K562 (cell line): Measurements from ENCODE around the gene NELL1. TPM values are rescaled to one million over a fixed set of nuclear protein-coding genes. Genes with fewer than 3 reads are reported as not detected.

ENCODE experiments used
- ATAC-seq: fragments of 200-7000 bp; cut with Tn5 transposase; 3 replicates; pipeline ENCODE4 v1.9.1; 2020; ENCODE audit warnings: moderate library complexity
- BruUV-seq: library from RNA; stranded (reverse); fragments of 400-500 nt; replicated peaks from 2 replicates; lab custom pipeline; 2021; lab: Mats Ljungman, UMichigan
- CTCF ChIA-PET: fragments of 300-600 bp; formaldehyde crosslinking; extraction: SDS; loops from one replicate; lab custom pipeline; 2021; ENCODE audit warnings: low intra/inter-chr PET ratio; lab: Yijun Ruan, JAX
- POLR2A ChIA-PET: fragments of 300-600, 350-650 bp; sonication (Branson Sonifier 250); formaldehyde crosslinking; extraction: SDS; loops from one replicate; lab custom pipeline; 2021; ENCODE audit warnings: antibody characterized with exemption, inconsistent platforms; lab: Yijun Ruan, JAX
- DNase-seq, 4 experiments: peaks; one replicate each; pipeline versions ENCODE4 v3.0.0 to v3.0.0-alpha.2; 2011 to 2018; ENCODE audit warnings: low spot score in 3 of 4, mixed read lengths in 3 of 4; ENCODE audit errors: extremely low read depth in 1 of 4
- FAIRE-seq: peaks from 2 replicates; lab custom pipeline; 2011; peaks lifted over from hg19 to GRCh38; lab: Jason Lieb, UNC
- H2AFZ ChIP-seq: 2 replicates; pipeline ENCODE4 v1.6.0; 2011; ENCODE audit warnings: low read depth, low read length, control low read depth, inconsistent platforms
- H3K27ac ChIP-seq: fragments of 200-600 bp; 3 replicates; pipeline ENCODE4 v1.8.0; 2011; ENCODE audit warnings: low read depth, mild to moderate bottlenecking, control low read depth, inconsistent platforms, low read length, moderate library complexity, mixed read lengths; ENCODE audit errors: extremely low read depth
- H3K27me3 ChIP-seq, 2 experiments: fragments of 300-600 bp in 1 of 2; 2 replicates in 1 of 2; 3 replicates in 1 of 2; pipeline versions ENCODE4 v1.6.0 to v1.8.0; 2011; ENCODE audit warnings: inconsistent platforms in 2 of 2, low read length in 2 of 2, mild to moderate bottlenecking in 1 of 2, mixed read lengths in 1 of 2, moderate library complexity in 1 of 2; ENCODE audit not compliant: control insufficient read depth in 2 of 2, insufficient read depth in 2 of 2
- H3K36me3 ChIP-seq: fragments of 300-600 bp; 3 replicates; pipeline ENCODE4 v1.8.0; 2011; ENCODE audit warnings: mild to moderate bottlenecking, low read length, inconsistent platforms; ENCODE audit not compliant: control insufficient read depth, insufficient read depth
- H3K4me1 ChIP-seq, 2 experiments: fragments of 200-600 bp in 1 of 2; replicated peaks in 1 of 2; 2 replicates in 1 of 2; 3 replicates in 1 of 2; pipeline versions ENCODE4 v1.5.1 to v1.8.0; 2011; ENCODE audit warnings: inconsistent platforms in 2 of 2, low read length in 2 of 2, mild to moderate bottlenecking in 1 of 2, mixed read lengths in 1 of 2, moderate library complexity in 1 of 2; ENCODE audit not compliant: control insufficient read depth in 2 of 2, insufficient read depth in 2 of 2
- H3K4me2 ChIP-seq: 2 replicates; pipeline ENCODE4 v1.6.1; 2011; ENCODE audit warnings: low read length, control low read depth, inconsistent platforms, mixed read lengths; ENCODE audit not compliant: insufficient read depth
- H3K4me3 ChIP-seq: fragments of 200-600 bp; sonication (generic), shearing (Covaris generic); 2 replicates; pipeline ENCODE4 v1.5.1; 2016; ENCODE audit warnings: control low read depth, inconsistent platforms
- H3K79me2 ChIP-seq: fragments of 200-600 bp; 3 replicates; pipeline ENCODE4 v1.8.0; 2011; ENCODE audit warnings: low read length, inconsistent platforms; ENCODE audit not compliant: control insufficient read depth, insufficient read depth
- H3K9ac ChIP-seq, 2 experiments: 2 replicates each; pipeline versions ENCODE4 v1.6.0 to v1.6.1; 2011; ENCODE audit warnings: low read depth in 2 of 2, low read length in 2 of 2, control low read depth in 1 of 2, inconsistent platforms in 1 of 2, mild to moderate bottlenecking in 1 of 2, mixed read lengths in 1 of 2; ENCODE audit not compliant: insufficient read depth in 1 of 2
- H3K9me1 ChIP-seq: one replicate; pipeline ENCODE4 v1.6.0; 2011; ENCODE audit warnings: inconsistent platforms, mild to moderate bottlenecking, low read length, moderate library complexity; ENCODE audit not compliant: control insufficient read depth, insufficient read depth
- H3K9me3 ChIP-seq: replicated peaks from 2 replicates; pipeline ENCODE4 v1.5.1; 2011; ENCODE audit warnings: low read depth, low read length, inconsistent platforms; ENCODE audit not compliant: control insufficient read depth, insufficient read depth
- H4K20me1 ChIP-seq: replicated peaks from 2 replicates; pipeline ENCODE4 v1.6.1; 2011; ENCODE audit warnings: low read length, inconsistent platforms, mixed read lengths; ENCODE audit not compliant: control insufficient read depth, insufficient read depth
- CBX5 ChIP-seq: IDR thresholded peaks from 2 replicates; pipeline ENCODE4 v1.6.1; 2014; ENCODE audit warnings: low read depth, borderline replicate concordance
- CEBPB ChIP-seq: fragments of 450-650 bp; IDR thresholded peaks from 2 replicates; pipeline ENCODE4 v1.6.1; 2016; ENCODE audit warnings: missing genetic modification characterization, missing compliant biosample characterization
- DNMT1 ChIP-seq: fragments of 450-650 bp; IDR thresholded peaks from 2 replicates; pipeline ENCODE4 v1.6.1; 2016; ENCODE audit warnings: antibody characterized with exemption, mild to moderate bottlenecking
- FUS ChIP-seq: fragments of 200-400 bp; formaldehyde crosslinking; optimal IDR thresholded peaks from 2 replicates; pipeline ENCODE3; 2017; ENCODE audit warnings: low read depth, low read length
- MAFK ChIP-seq: IDR thresholded peaks from 2 replicates; pipeline ENCODE4 v1.6.1; 2011; ENCODE audit warnings: low read length, improper control_type of control experiment
- MTA1 ChIP-seq: fragments of 450-650 bp; IDR thresholded peaks from 2 replicates; pipeline ENCODE4 v1.6.1; 2017; ENCODE audit warnings: borderline replicate concordance
- SIN3B ChIP-seq: fragments of 450-650 bp; IDR thresholded peaks from 2 replicates; pipeline ENCODE4 v1.6.1; 2017; ENCODE audit warnings: low read depth, mild to moderate bottlenecking, moderate library complexity
- U2AF1 ChIP-seq: fragments of 200-400 bp; formaldehyde crosslinking; optimal IDR thresholded peaks from 2 replicates; pipeline ENCODE3; 2017; ENCODE audit warnings: mild to moderate bottlenecking, low read depth, low read length, moderate library complexity
- UBTF ChIP-seq, 2 experiments: IDR thresholded peaks; 2 replicates each; pipeline ENCODE4 v1.6.1; 2012; ENCODE audit warnings: improper control_type of control experiment in 2 of 2, low read depth in 2 of 2, low read length in 2 of 2, borderline replicate concordance in 1 of 2
- WGBS: fragments of 100-300 bp; shearing (Covaris generic); methylation state at CpG from one replicate; pipeline ENCODE4 v1.1.6; 2016; ENCODE audit warnings: low coverage, mixed read lengths; ENCODE audit not compliant: insufficient coverage; ENCODE audit errors: missing lambda C conversion rate; 5-methylcytosine and 5-hydroxymethylcytosine counted together
- in situ Hi-C: fragments of 300-500 bp; cut with MboI; formaldehyde crosslinking; loops from 4 replicates; pipeline ENCODE4 v1.15.0; 2018; ENCODE audit warnings: inconsistent platforms, mixed read lengths
- intact Hi-C: fragments of 100-400 bp; cut with micrococcal nuclease; formaldehyde crosslinking; loops from 2 replicates; pipeline ENCODE4 v1.14.2; 2022
- polyA plus RNA-seq, 8 experiments: library from polyadenylated mRNA; depleted of rRNA in 4 of 8; stranded (reverse) in 5 of 8; unstranded in 3 of 8; fragments of >200 nt; fragmentation: Nextera tagmentation in 2 of 8; fragmentation: Illumina TruSeq in 1 of 8; extraction: Ambion mirVana in 2 of 8; extraction: Trizol in 1 of 8; gene quantifications; 2 replicates each; pipeline versions ENCODE4 v1.2.1 to v1.2.3, GENCODE V29; 2011 to 2014; ENCODE audit warnings: inconsistent platforms in 1 of 8, missing spikeins in 1 of 8
- total RNA-seq, 7 experiments: library from RNA; depleted of rRNA in 6 of 7; stranded (reverse); fragments of >200 nt in 6 of 7; fragmentation: Illumina TruSeq in 2 of 7; extraction: Trizol in 2 of 7; gene quantifications; 2 replicates each; pipeline versions ENCODE4 v1.2.1 to v1.2.3, GENCODE V29; 2011 to 2021; ENCODE audit warnings: low replicate concordance in 1 of 7
- TF ChIP-seq, protein P1 (sequence below): sonication (generic); formaldehyde crosslinking; IDR thresholded peaks from 2 replicates; pipeline ENCODE4 v1.8.0; 2023; ENCODE audit warnings: missing genetic modification reagents, mild to moderate bottlenecking, borderline replicate concordance
- TF ChIP-seq, protein P2 (sequence below): fragments of 250-450 bp; sonication (Bioruptor Pico); IDR thresholded peaks from 2 replicates; pipeline ENCODE4 v1.4.0; 2020; ENCODE audit warnings: mild to moderate bottlenecking, moderate library complexity, borderline replicate concordance

NELL1 gene
- total and polyA plus RNA-seq, 9 of the 15 experiments (the other 6 are each of a cell fraction or from before 2014, with no cell fraction given): not detected

- TF ChIP-seq, protein P1, sequence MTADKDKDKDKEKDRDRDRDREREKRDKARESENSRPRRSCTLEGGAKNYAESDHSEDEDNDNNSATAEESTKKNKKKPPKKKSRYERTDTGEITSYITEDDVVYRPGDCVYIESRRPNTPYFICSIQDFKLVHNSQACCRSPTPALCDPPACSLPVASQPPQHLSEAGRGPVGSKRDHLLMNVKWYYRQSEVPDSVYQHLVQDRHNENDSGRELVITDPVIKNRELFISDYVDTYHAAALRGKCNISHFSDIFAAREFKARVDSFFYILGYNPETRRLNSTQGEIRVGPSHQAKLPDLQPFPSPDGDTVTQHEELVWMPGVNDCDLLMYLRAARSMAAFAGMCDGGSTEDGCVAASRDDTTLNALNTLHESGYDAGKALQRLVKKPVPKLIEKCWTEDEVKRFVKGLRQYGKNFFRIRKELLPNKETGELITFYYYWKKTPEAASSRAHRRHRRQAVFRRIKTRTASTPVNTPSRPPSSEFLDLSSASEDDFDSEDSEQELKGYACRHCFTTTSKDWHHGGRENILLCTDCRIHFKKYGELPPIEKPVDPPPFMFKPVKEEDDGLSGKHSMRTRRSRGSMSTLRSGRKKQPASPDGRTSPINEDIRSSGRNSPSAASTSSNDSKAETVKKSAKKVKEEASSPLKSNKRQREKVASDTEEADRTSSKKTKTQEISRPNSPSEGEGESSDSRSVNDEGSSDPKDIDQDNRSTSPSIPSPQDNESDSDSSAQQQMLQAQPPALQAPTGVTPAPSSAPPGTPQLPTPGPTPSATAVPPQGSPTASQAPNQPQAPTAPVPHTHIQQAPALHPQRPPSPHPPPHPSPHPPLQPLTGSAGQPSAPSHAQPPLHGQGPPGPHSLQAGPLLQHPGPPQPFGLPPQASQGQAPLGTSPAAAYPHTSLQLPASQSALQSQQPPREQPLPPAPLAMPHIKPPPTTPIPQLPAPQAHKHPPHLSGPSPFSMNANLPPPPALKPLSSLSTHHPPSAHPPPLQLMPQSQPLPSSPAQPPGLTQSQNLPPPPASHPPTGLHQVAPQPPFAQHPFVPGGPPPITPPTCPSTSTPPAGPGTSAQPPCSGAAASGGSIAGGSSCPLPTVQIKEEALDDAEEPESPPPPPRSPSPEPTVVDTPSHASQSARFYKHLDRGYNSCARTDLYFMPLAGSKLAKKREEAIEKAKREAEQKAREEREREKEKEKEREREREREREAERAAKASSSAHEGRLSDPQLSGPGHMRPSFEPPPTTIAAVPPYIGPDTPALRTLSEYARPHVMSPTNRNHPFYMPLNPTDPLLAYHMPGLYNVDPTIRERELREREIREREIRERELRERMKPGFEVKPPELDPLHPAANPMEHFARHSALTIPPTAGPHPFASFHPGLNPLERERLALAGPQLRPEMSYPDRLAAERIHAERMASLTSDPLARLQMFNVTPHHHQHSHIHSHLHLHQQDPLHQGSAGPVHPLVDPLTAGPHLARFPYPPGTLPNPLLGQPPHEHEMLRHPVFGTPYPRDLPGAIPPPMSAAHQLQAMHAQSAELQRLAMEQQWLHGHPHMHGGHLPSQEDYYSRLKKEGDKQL (CRISPR knock-in tag): no peak
- TF ChIP-seq FUS: no peak
These were observed 850.9 kb downstream of the NELL1 start (continued) for GRCh38 chr11:21520244-21520643.

DNA sequence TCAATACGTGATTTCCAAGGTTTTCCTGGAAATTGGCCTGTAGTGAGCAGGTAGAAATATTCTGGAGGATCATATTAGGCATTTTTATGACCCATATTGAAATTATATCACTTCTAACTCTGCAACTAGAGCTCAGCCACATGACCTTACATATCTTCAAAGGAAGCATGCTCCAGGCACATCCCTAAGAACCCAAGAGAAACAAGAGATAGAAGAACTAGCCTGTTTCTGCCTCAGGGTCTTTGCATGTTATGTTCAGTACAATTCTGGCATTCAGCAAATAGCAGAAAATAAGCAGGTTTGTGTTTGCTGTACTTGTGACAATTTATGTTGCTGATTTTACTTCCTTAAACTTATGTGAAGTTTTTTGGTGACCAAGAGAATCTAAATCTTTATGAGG, 859.8 kb downstream of the NELL1 start:
- Histone ChIP-seq H3K9ac (no peak overlapping the region), H3K27me3 (no peaks in the 10 kb centered on the region), H3K9me1 (no peaks in the 10 kb centered on the region), H2AFZ (no peak overlapping the region), H3K27ac (no peak overlapping the region), H3K79me2 (no peaks in the 10 kb centered on the region), H3K36me3 (no peaks in the 10 kb centered on the region), H4K20me1 (no peaks in the 10 kb centered on the region), H3K9me3 (no peaks in the 10 kb centered on the region), H3K4me1 (no peaks in the 10 kb centered on the region), H3K4me3 (no peak overlapping the region), H3K4me2 (no peak overlapping the region)
- in situ Hi-C loops: no loop called here
- FAIRE-seq: no peak
- BruUV-seq: no TSS peak
- POLR2A ChIA-PET: no interaction called here
- CTCF ChIA-PET: no interaction called here
- no peak for ATAC-seq
- no peak for DNase-seq
- 0% methylated on average over 1 of the region's 1 CpG for WGBS
- intact Hi-C loops: no loop called here
- TF ChIP-seq U2AF1 (no peak), UBTF (IDR thresholded peaks at IDR 0.05; ENCODE audit: borderline replicate concordance in 1 of 2, low read depth in 2 of 2, low read length in 2 of 2) (no peak), CEBPB (tag) (no peak), MAFK (no peak), SIN3B (no peak), MTA1 (no peak), DNMT1 (no peak), CBX5 (no peak)
- TF ChIP-seq, protein P2, sequence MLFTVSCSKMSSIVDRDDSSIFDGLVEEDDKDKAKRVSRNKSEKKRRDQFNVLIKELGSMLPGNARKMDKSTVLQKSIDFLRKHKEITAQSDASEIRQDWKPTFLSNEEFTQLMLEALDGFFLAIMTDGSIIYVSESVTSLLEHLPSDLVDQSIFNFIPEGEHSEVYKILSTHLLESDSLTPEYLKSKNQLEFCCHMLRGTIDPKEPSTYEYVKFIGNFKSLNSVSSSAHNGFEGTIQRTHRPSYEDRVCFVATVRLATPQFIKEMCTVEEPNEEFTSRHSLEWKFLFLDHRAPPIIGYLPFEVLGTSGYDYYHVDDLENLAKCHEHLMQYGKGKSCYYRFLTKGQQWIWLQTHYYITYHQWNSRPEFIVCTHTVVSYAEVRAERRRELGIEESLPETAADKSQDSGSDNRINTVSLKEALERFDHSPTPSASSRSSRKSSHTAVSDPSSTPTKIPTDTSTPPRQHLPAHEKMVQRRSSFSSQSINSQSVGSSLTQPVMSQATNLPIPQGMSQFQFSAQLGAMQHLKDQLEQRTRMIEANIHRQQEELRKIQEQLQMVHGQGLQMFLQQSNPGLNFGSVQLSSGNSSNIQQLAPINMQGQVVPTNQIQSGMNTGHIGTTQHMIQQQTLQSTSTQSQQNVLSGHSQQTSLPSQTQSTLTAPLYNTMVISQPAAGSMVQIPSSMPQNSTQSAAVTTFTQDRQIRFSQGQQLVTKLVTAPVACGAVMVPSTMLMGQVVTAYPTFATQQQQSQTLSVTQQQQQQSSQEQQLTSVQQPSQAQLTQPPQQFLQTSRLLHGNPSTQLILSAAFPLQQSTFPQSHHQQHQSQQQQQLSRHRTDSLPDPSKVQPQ (CRISPR knock-in tag): no peak
